Neural progenitor cell (in vitro differentiated cells): ENCODE data around the gene NXN.

Experiments
- EZH2 ChIP-seq: fragments of 200-600 bp; sonication (generic); IDR thresholded peaks from 2 replicates; pipeline ENCODE4 v1.6.1; 2017; ENCODE audit warnings: antibody characterized with exemption, mild to moderate bottlenecking, moderate library complexity
- TF ChIP-seq, protein P1 (sequence below): fragments of 200-600 bp; sonication (generic); IDR thresholded peaks from 2 replicates; pipeline ENCODE4 v1.5.1; 2017; ENCODE audit warnings: antibody characterized with exemption, mild to moderate bottlenecking

DNA sequence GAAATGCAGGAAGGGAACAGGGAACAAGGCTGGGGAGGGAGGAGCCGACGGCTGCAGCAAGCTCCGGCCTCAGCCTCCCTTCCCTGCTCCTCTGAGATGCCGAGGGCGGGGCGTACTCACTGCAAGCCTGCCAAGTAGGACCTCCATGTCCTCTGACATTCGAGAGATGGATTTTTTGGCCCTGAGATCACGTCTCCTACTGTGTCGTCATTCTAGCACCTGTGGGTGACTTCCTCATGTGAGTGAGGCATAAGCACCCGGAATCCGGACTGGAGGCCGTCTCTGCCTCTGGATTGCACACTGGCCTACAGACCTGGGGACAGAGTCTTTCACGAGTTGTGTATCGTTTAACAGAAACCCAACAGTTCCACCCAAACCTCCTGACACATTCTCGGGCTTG, 183.0 kb downstream of the NXN start:
- TF ChIP-seq, protein P1, sequence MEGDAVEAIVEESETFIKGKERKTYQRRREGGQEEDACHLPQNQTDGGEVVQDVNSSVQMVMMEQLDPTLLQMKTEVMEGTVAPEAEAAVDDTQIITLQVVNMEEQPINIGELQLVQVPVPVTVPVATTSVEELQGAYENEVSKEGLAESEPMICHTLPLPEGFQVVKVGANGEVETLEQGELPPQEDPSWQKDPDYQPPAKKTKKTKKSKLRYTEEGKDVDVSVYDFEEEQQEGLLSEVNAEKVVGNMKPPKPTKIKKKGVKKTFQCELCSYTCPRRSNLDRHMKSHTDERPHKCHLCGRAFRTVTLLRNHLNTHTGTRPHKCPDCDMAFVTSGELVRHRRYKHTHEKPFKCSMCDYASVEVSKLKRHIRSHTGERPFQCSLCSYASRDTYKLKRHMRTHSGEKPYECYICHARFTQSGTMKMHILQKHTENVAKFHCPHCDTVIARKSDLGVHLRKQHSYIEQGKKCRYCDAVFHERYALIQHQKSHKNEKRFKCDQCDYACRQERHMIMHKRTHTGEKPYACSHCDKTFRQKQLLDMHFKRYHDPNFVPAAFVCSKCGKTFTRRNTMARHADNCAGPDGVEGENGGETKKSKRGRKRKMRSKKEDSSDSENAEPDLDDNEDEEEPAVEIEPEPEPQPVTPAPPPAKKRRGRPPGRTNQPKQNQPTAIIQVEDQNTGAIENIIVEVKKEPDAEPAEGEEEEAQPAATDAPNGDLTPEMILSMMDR: no peak
- TF ChIP-seq EZH2: no peak
